HG03060 (cell line): ENCODE data around the gene COQ8B.

ENCODE experiments used
- ATAC-seq: cut with Tn5 transposase; IDR thresholded peaks from one replicate; pipeline ENCODE4 v1.9.1; 2021; ENCODE audit warnings: low read depth, moderate number of reproducible peaks; ENCODE audit not compliant: unreplicated experiment

The COQ8B gene

DNA sequence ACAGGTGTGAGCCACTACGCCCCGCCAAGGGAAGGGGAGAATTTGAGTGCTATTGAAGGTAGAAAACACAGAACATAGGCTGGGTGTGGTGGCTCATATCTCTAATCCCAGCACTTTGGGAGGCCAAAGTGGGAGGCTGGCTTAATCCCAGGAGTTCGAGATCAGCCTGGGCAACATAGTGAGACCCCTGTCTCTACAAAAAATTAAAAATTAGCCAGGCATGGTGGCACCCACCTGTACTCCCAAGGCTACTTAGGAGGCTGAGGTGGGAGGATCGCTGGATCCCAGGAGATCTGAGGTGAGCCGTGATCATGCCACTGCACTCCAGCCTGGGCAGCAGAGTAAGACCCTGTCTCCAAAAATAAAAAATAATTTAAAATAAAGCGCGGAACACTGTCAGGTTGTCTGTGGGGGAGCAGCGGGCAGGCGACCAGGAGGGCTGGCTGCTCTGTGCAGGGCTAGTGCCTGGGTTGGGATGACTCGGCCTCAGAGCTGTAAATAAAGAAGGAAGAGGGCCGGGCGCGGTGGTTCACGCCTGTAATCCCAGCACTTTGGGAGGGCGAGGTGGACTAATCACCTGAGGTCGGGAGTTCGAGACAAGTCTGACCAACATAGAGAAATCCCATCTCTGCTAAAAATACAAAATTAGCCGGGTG, 74.5 kb downstream of the COQ8B start:
- no peak for ATAC-seq
